Superior temporal gyrus (tissue), 1 donor: Measurements from ENCODE around the gene PLEKHA6.
"Not testable (repeated sequence)": the region's sequence is repeated elsewhere in the genome, so short reads cannot be mapped to it uniquely, and the experiment has no call there.

Experiments
- DNase-seq: peaks from one replicate; pipeline ENCODE4 v3.0.0-alpha.2; 2016; ENCODE audit errors: extremely low spot score

PLEKHA6 gene

GRCh38 chr1:204239401-204239800, 120.3 kb downstream of the PLEKHA6 start:
- not testable (repeated sequence) for DNase-seq

- DNase-seq, result not testable (repeated sequence)
Measured at GRCh38 chr1:204238520-204238919, 121.2 kb downstream of the PLEKHA6 start.

- DNase-seq, result not testable (repeated sequence)
Measured at GRCh38 chr1:204237515-204237914, 122.2 kb downstream of the PLEKHA6 start.

- DNase-seq, result no peak
Measured at GRCh38 chr1:204232526-204232925, 127.2 kb downstream of the PLEKHA6 start.

GRCh38 chr1:204230211-204230610, 129.5 kb downstream of the PLEKHA6 start:
- no peak for DNase-seq

GRCh38 chr1:204228896-204229295, 130.8 kb downstream of the PLEKHA6 start:
- DNase-seq, result no peak

GRCh38 chr1:204227996-204228785, 131.5 kb downstream of the PLEKHA6 start:
- DNase-seq, result no peak

GRCh38 chr1:204227351-204227750, 132.4 kb downstream of the PLEKHA6 start:
- DNase-seq, result no peak

- no peak for DNase-seq
Measured at GRCh38 chr1:204225841-204226735, 133.6 kb downstream of the PLEKHA6 start.

GRCh38 chr1:204224655-204225054, 135.1 kb downstream of the PLEKHA6 start:
- no peak for DNase-seq

GRCh38 chr1:204223129-204223860, 136.4 kb downstream of the PLEKHA6 start:
- no peak for DNase-seq

GRCh38 chr1:204222764-204223055, 137.0 kb downstream of the PLEKHA6 start:
- DNase-seq, result no peak

GRCh38 chr1:204222006-204222763, 137.5 kb downstream of the PLEKHA6 start:
- DNase-seq, result no peak

GRCh38 chr1:204221271-204221670, 138.5 kb downstream of the PLEKHA6 start:
- no peak for DNase-seq

- DNase-seq, result no peak
Measured at GRCh38 chr1:204219971-204220616, 139.6 kb downstream of the PLEKHA6 start.

GRCh38 chr1:204218552-204218951, 141.2 kb downstream of the PLEKHA6 start:
- DNase-seq, result no peak

- DNase-seq, result no peak
Measured at GRCh38 chr1:204217648-204218000, 142.1 kb downstream of the PLEKHA6 start.

- no peak for DNase-seq
Measured at GRCh38 chr1:204216880-204217647, 142.7 kb downstream of the PLEKHA6 start.

- DNase-seq, result no peak
Measured at GRCh38 chr1:204216236-204216635, 143.5 kb downstream of the PLEKHA6 start.
